ENCODE measurements around the gene HTD2. TPM values are rescaled to one million over a fixed set of nuclear protein-coding genes. Genes with fewer than 3 reads are reported as not detected.

The HTD2 gene
- polyA plus RNA-seq, 1 of the 3 experiments (the other 2 are of a cell fraction), result 3.0 TPM

DNA sequence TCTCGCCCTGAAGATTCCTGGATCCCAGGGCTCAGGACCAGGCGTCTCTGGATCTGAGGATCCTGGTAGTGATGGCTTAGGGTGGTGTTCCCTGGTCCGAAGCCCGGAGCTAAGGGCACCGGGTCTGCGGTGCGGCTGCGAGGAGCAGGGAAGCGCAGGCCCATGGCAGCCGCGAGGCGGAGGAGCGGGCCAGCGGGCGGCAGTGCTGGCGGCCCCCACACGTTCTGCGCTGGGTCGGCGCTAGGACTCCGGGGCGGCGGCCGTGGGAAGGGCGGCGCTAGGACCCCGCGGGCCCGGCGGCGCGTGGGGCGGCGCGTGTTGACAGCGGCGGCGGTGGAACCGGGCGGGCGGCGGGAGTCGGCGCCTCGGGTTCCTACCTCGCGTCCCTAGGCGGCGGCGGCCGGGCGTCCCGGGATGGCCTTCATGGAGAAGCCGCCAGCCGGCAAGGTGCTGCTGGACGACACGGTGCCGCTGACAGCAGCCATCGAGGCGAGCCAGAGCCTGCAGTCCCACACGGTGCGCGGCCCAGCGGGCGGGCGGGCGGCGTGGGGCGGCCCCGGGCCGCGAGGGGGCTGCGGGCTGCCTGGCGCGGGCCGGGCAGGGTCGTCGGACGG, 26.4 kb downstream of the HTD2 start, which contains the start of gene PXK (continued):
- TF ChIP-seq ELF1 (IDR thresholded peaks at IDR 0.05) (no peak), FOSL2 (IDR thresholded peaks at IDR 0.05; ENCODE audit: borderline replicate concordance, low read depth) (no peak), NRF1 (IDR thresholded peaks at IDR 0.05; ENCODE audit: low read depth, low read length) (no peak; the same call in 1 of the 2 replicates), TEAD4 (IDR thresholded peaks at IDR 0.05; ENCODE audit: borderline replicate concordance, insufficient read depth) (no peak), RFX5 (IDR thresholded peaks at IDR 0.05; ENCODE audit: low read length) (no peak), MEF2A (IDR thresholded peaks at IDR 0.05; ENCODE audit: borderline replicate concordance, low read depth) (no peak), EP300 (IDR thresholded peaks at IDR 0.05; ENCODE audit: borderline replicate concordance in 1 of 2, low read depth in 1 of 2, low read length in 1 of 2) (peak in 1 of 2 experiments; percentile 37; a peak in 1 of 4 replicates), TCF12 (IDR thresholded peaks at IDR 0.05) (no peak), MXI1 (IDR thresholded peaks at IDR 0.05; ENCODE audit: low read depth, low read length) (peak; percentile 95), TAF1 (IDR thresholded peaks at IDR 0.05; ENCODE audit: borderline replicate concordance, low read depth, low read length) (peak; percentile 70; the same call in 1 of the 2 replicates), CHD2 (IDR thresholded peaks at IDR 0.05; ENCODE audit: low read length, partially characterized antibody) (peak; percentile 27), POLR2AphosphoS5 (IDR thresholded peaks at IDR 0.05; ENCODE audit: low read depth, low read length) (no peak), SIN3A (IDR thresholded peaks at IDR 0.05; ENCODE audit: borderline replicate concordance, low read depth, low read length) (peak; percentile 78; the same call in 1 of the 2 replicates), JUND (IDR thresholded peaks at IDR 0.05) (no peak), GATA2 (CRISPR knock-in tag; IDR thresholded peaks at IDR 0.05) (no peak), FOXM1 (IDR thresholded peaks at IDR 0.05; ENCODE audit: low read depth) (no peak)
- TF ChIP-seq, protein P1, sequence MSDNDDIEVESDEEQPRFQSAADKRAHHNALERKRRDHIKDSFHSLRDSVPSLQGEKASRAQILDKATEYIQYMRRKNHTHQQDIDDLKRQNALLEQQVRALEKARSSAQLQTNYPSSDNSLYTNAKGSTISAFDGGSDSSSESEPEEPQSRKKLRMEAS (IDR thresholded peaks at IDR 0.05; ENCODE audit: low read depth), result peak; percentile 88
- TF ChIP-seq, protein P2, sequence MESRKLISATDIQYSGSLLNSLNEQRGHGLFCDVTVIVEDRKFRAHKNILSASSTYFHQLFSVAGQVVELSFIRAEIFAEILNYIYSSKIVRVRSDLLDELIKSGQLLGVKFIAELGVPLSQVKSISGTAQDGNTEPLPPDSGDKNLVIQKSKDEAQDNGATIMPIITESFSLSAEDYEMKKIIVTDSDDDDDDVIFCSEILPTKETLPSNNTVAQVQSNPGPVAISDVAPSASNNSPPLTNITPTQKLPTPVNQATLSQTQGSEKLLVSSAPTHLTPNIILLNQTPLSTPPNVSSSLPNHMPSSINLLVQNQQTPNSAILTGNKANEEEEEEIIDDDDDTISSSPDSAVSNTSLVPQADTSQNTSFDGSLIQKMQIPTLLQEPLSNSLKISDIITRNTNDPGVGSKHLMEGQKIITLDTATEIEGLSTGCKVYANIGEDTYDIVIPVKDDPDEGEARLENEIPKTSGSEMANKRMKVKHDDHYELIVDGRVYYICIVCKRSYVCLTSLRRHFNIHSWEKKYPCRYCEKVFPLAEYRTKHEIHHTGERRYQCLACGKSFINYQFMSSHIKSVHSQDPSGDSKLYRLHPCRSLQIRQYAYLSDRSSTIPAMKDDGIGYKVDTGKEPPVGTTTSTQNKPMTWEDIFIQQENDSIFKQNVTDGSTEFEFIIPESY (IDR thresholded peaks at IDR 0.05; ENCODE audit: borderline replicate concordance, low read depth), result no peak
- TF ChIP-seq, protein P3, sequence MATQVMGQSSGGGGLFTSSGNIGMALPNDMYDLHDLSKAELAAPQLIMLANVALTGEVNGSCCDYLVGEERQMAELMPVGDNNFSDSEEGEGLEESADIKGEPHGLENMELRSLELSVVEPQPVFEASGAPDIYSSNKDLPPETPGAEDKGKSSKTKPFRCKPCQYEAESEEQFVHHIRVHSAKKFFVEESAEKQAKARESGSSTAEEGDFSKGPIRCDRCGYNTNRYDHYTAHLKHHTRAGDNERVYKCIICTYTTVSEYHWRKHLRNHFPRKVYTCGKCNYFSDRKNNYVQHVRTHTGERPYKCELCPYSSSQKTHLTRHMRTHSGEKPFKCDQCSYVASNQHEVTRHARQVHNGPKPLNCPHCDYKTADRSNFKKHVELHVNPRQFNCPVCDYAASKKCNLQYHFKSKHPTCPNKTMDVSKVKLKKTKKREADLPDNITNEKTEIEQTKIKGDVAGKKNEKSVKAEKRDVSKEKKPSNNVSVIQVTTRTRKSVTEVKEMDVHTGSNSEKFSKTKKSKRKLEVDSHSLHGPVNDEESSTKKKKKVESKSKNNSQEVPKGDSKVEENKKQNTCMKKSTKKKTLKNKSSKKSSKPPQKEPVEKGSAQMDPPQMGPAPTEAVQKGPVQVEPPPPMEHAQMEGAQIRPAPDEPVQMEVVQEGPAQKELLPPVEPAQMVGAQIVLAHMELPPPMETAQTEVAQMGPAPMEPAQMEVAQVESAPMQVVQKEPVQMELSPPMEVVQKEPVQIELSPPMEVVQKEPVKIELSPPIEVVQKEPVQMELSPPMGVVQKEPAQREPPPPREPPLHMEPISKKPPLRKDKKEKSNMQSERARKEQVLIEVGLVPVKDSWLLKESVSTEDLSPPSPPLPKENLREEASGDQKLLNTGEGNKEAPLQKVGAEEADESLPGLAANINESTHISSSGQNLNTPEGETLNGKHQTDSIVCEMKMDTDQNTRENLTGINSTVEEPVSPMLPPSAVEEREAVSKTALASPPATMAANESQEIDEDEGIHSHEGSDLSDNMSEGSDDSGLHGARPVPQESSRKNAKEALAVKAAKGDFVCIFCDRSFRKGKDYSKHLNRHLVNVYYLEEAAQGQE (IDR thresholded peaks at IDR 0.05; ENCODE audit: low read depth, low read length), result no peak
- TF ChIP-seq, protein P4, sequence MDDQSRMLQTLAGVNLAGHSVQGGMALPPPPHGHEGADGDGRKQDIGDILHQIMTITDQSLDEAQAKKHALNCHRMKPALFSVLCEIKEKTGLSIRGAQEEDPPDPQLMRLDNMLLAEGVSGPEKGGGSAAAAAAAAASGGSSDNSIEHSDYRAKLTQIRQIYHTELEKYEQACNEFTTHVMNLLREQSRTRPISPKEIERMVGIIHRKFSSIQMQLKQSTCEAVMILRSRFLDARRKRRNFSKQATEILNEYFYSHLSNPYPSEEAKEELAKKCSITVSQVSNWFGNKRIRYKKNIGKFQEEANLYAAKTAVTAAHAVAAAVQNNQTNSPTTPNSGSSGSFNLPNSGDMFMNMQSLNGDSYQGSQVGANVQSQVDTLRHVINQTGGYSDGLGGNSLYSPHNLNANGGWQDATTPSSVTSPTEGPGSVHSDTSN (IDR thresholded peaks at IDR 0.05), result peak; percentile 65
- TF ChIP-seq, protein P5, sequence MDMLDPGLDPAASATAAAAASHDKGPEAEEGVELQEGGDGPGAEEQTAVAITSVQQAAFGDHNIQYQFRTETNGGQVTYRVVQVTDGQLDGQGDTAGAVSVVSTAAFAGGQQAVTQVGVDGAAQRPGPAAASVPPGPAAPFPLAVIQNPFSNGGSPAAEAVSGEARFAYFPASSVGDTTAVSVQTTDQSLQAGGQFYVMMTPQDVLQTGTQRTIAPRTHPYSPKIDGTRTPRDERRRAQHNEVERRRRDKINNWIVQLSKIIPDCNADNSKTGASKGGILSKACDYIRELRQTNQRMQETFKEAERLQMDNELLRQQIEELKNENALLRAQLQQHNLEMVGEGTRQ (IDR thresholded peaks at IDR 0.05; ENCODE audit: borderline replicate concordance, low read depth, low read length), result no peak
